Tibial artery (tissue), 4 donors: ENCODE results near the gene ATXN10.

Experiments
- DNase-seq, 2 donors: peaks; one replicate each; pipeline ENCODE4 v3.0.0-alpha.2; 2019
- H3K27ac ChIP-seq, 2 donors: fragments of 200-600 bp; sonication (generic) in 1 of 2; 1 replicate in 1 of 2; 2 replicates in 1 of 2; pipeline ENCODE4 v1.5.1; 2018 to 2019; ENCODE audit warnings: mild to moderate bottlenecking in 1 of 2
- H3K27me3 ChIP-seq, 2 donors: fragments of 200-600 bp; sonication (generic) in 1 of 2; one replicate each; pipeline versions ENCODE4 v1.5.1 to v1.6.0; 2016 to 2019
- H3K36me3 ChIP-seq, 3 donors: fragments of 200-600 bp; sonication (generic) in 2 of 3; one replicate each; pipeline ENCODE4 v1.5.1; 2016 to 2019; ENCODE audit warnings: mild to moderate bottlenecking in 2 of 3
- H3K4me1 ChIP-seq, 4 donors: fragments of 200-600 bp; sonication (generic) in 2 of 4; 1 replicate in 3 of 4; 2 replicates in 1 of 4; pipeline ENCODE4 v1.5.1; 2016 to 2019
- H3K4me3 ChIP-seq, 2 donors: fragments of 200-600 bp; sonication (generic) in 1 of 2; 1 replicate in 1 of 2; 2 replicates in 1 of 2; pipeline ENCODE4 v1.5.1; 2018 to 2019; ENCODE audit warnings: mild to moderate bottlenecking in 2 of 2
- H3K9me3 ChIP-seq, 3 donors: fragments of 200-600 bp; sonication (generic) in 1 of 3; one replicate each; pipeline ENCODE4 v1.5.1; 2016 to 2019
- CTCF ChIP-seq, 2 experiments: fragments of 200-600 bp in 1 of 2; fragments of 450-650 bp in 1 of 2; IDR thresholded peaks; one replicate each; pipeline ENCODE4 v1.5.1; 2017 to 2019; ENCODE audit warnings: antibody characterized with exemption in 2 of 2, mild to moderate bottlenecking in 1 of 2, moderate library complexity in 1 of 2
- intact Hi-C: fragments of 100-400 bp; cut with DNase I; formaldehyde crosslinking; loops from one replicate; pipeline ENCODE4 v1.15.0; 2023; ENCODE audit warnings: low total_unique reads

Gene ATXN10

GRCh38 chr22:45889093-45889538 lies 217.5 kb downstream of the ATXN10 start:
- Histone ChIP-seq H3K27me3 (peaks cover 0 to 89% of the 10 kb centered on the region in 2 donors), H3K9me3 (no peaks in the 10 kb centered on the region), H3K4me3 (no peak overlapping the region), H3K27ac (no peak overlapping the region), H3K36me3 (no peaks in the 10 kb centered on the region), H3K4me1 (peaks cover 0 to 7% (median 3%) of the 10 kb centered on the region in 4 donors)
- no peak for TF ChIP-seq CTCF (IDR thresholded peaks at IDR 0.05)
- intact Hi-C loops, result no loop called here
- DNase-seq, result no peak

- H3K4me1 ChIP-seq, result peaks cover 0 to 7% (median 3%) of the 10 kb centered on the region in 4 donors
- no peak for DNase-seq
- no peaks in the 10 kb centered on the region for H3K9me3 ChIP-seq
- TF ChIP-seq CTCF (IDR thresholded peaks at IDR 0.05), result no peak
- H3K27ac ChIP-seq, result no peak overlapping the region
- no peaks in the 10 kb centered on the region for H3K36me3 ChIP-seq
- H3K27me3 ChIP-seq, result peaks cover 0 to 87% of the 10 kb centered on the region in 2 donors
- intact Hi-C loops, result no loop called here
- no peak overlapping the region for H3K4me3 ChIP-seq
Observed at GRCh38 chr22:45889539-45890350, 218.1 kb downstream of the ATXN10 start.

DNA sequence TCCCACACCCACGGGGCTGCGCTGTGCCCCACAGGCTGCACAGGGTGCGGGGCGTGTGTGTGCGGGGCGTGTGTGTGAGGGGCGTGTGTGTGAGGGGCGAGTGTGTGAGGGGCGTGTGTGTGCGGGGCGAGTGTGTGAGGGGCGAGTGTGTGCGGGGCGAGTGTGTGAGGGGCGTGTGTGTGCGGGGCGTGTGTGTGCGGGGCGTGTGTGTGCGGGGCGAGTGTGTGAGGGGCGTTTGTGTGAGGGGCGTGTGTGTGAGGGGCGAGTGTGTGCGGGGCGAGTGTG lies 218.7 kb downstream of the ATXN10 start:
- no peak overlapping the region for H3K4me3 ChIP-seq
- no peak overlapping the region for H3K27ac ChIP-seq
- no peaks in the 10 kb centered on the region for H3K9me3 ChIP-seq
- intact Hi-C loops, result no loop called here
- no peak for DNase-seq
- H3K36me3 ChIP-seq, result no peaks in the 10 kb centered on the region
- peaks cover 0 to 82% of the 10 kb centered on the region in 2 donors for H3K27me3 ChIP-seq
- TF ChIP-seq CTCF (IDR thresholded peaks at IDR 0.05), result no peak
- H3K4me1 ChIP-seq, result peaks cover 0 to 7% (median 3%) of the 10 kb centered on the region in 4 donors

GRCh38 chr22:45891021-45891421 lies 219.4 kb downstream of the ATXN10 start:
- Histone ChIP-seq H3K27me3 (peaks cover 0 to 82% of the 10 kb centered on the region in 2 donors), H3K4me1 (peaks cover 0 to 8% (median 3%) of the 10 kb centered on the region in 4 donors), H3K27ac (no peak overlapping the region), H3K36me3 (no peaks in the 10 kb centered on the region), H3K9me3 (no peaks in the 10 kb centered on the region), H3K4me3 (no peak overlapping the region)
- TF ChIP-seq CTCF (IDR thresholded peaks at IDR 0.05), result no peak
- no peak for DNase-seq
- intact Hi-C loops, result no loop called here

DNA sequence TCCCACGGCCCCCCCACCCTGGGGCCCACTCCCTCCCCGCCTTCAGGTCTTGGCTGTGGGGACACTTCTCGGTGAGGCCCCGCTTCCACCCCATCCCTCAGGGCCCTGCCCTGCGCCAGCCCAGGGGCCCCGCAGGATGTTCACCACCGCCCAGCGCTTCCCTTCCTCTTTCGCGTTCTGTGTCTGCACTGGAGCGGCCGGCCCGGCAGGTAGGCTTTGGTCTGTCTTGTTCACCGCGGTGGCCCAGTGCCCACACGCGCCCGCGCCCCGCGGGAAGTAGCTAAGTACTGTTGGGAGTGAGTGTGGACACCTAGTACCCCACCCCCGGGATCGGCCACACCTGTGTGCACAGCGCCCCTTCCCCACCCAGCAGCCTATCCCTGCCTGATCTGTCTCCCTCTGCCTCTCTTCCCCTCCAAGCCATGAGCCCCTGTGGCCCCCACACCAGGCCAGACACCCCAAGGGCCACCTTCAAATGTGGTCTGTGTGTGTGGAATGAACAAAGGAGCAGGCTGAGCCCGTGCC lies 219.9 kb downstream of the ATXN10 start:
- no peak for TF ChIP-seq CTCF (IDR thresholded peaks at IDR 0.05)

More for the DNA sequence above, 219.9 kb downstream of the ATXN10 start:
- Histone ChIP-seq H3K36me3 (no peaks in the 10 kb centered on the region), H3K9me3 (no peaks in the 10 kb centered on the region), H3K4me1 (peaks cover 0 to 13% (median 3%) of the 10 kb centered on the region in 4 donors), H3K4me3 (no peak overlapping the region), H3K27me3 (peaks cover 0 to 82% of the 10 kb centered on the region in 2 donors), H3K27ac (no peak overlapping the region)
- DNase-seq, result no peak
- intact Hi-C loops, result no loop called here
